Head of caudate nucleus (tissue), 42 donors: ENCODE results near the gene HERC3.
"Not testable (repeated sequence)": the region's sequence is repeated elsewhere in the genome, so short reads cannot be mapped to it uniquely, and the experiment has no call there.

ENCODE experiments used
- DNase-seq, 42 donors: peaks; one replicate each; pipeline versions ENCODE4 v3.0.0 to v3.0.0-alpha.2; 2020 to 2021; ENCODE audit warnings: mixed read lengths in 7 of 42
- intact Hi-C: fragments of 100-400 bp; cut with DNase I; formaldehyde crosslinking; loops from one replicate; pipeline ENCODE4 v1.15.0; 2022

Gene HERC3

GRCh38 chr4:88604978-88605678 lies 12.8 kb downstream of the HERC3 start:
- intact Hi-C loops = no loop called here
- DNase-seq = no peak

- no peak for DNase-seq
- intact Hi-C loops = no loop called here
Measured at GRCh38 chr4:88605736-88606135, 13.5 kb downstream of the HERC3 start.

- intact Hi-C loops = no loop called here
- DNase-seq = no peak
Measured at GRCh38 chr4:88606832-88607231, 14.6 kb downstream of the HERC3 start.

- DNase-seq = no peak
- intact Hi-C loops = no loop called here
Measured at GRCh38 chr4:88609387-88609786, 17.1 kb downstream of the HERC3 start.

GRCh38 chr4:88609794-88610193 lies 17.5 kb downstream of the HERC3 start:
- intact Hi-C loops = not testable (repeated sequence)

GRCh38 chr4:88610771-88611170 lies 18.5 kb downstream of the HERC3 start:
- DNase-seq = peak in 22 of 42 donors; percentile 8 to 67 (median 32)
- intact Hi-C loops = no loop called here

More at GRCh38 chr4:88609794-88610193, 17.5 kb downstream of the HERC3 start:
- not testable (repeated sequence) for DNase-seq

GRCh38 chr4:88613417-88613875 lies 21.2 kb downstream of the HERC3 start:
- no peak for DNase-seq
- intact Hi-C loops = no loop called here

- intact Hi-C loops = no loop called here
- DNase-seq = no peak
Measured at GRCh38 chr4:88614058-88614457, 21.8 kb downstream of the HERC3 start.

- intact Hi-C loops = no loop called here
- DNase-seq = no peak
Measured at GRCh38 chr4:88616275-88617150, 24.2 kb downstream of the HERC3 start.

GRCh38 chr4:88618782-88619485 lies 26.7 kb downstream of the HERC3 start:
- DNase-seq = no peak
- intact Hi-C loops = no loop called here

GRCh38 chr4:88619971-88620370 lies 27.7 kb downstream of the HERC3 start:
- intact Hi-C loops = no loop called here
- DNase-seq = no peak

GRCh38 chr4:88621763-88622327 lies 29.6 kb downstream of the HERC3 start:
- intact Hi-C loops = no loop called here
- DNase-seq = no peak

GRCh38 chr4:88623097-88623496 lies 30.8 kb downstream of the HERC3 start:
- DNase-seq = no peak
- intact Hi-C loops = no loop called here

GRCh38 chr4:88628746-88629145 lies 36.5 kb downstream of the HERC3 start:
- intact Hi-C loops = no loop called here

GRCh38 chr4:88629826-88630225 lies 37.5 kb downstream of the HERC3 start:
- intact Hi-C loops = no loop called here
- no peak for DNase-seq

More at GRCh38 chr4:88628746-88629145, 36.5 kb downstream of the HERC3 start:
- DNase-seq = peak in 5 of 42 donors; percentile 17 to 50 (median 26)

GRCh38 chr4:88630756-88631155 lies 38.5 kb downstream of the HERC3 start:
- intact Hi-C loops = no loop called here
- no peak for DNase-seq

- intact Hi-C loops = no loop called here
- DNase-seq = no peak
Measured at GRCh38 chr4:88643932-88644331, 51.7 kb downstream of the HERC3 start.

GRCh38 chr4:88645994-88646393 lies 53.7 kb downstream of the HERC3 start:
- intact Hi-C loops = no loop called here
- DNase-seq = no peak

- no peak for DNase-seq
- intact Hi-C loops = no loop called here
Measured at GRCh38 chr4:88646528-88647280, 54.4 kb downstream of the HERC3 start.
